Thyroid gland (tissue), 4 donors: ENCODE measurements around the gene KIRREL3.
"Not testable (repeated sequence)": the region's sequence is repeated elsewhere in the genome, so short reads cannot be mapped to it uniquely, and the experiment has no call there.

Source experiments
- POLR2A ChIP-seq, 2 donors: fragments of 450-650 bp; IDR thresholded peaks; one replicate each; pipeline ENCODE4 v1.6.1; 2017; ENCODE audit warnings: antibody characterized with exemption in 2 of 2, mild to moderate bottlenecking in 2 of 2, moderate library complexity in 1 of 2
- TF ChIP-seq, protein P1 (sequence below), 6 experiments: fragments of 200-600 bp in 3 of 6; fragments of 450-650 bp in 3 of 6; sonication (generic) in 3 of 6; IDR thresholded peaks; one replicate each; pipeline ENCODE4 v1.5.1; 2016 to 2019; ENCODE audit warnings: antibody characterized with exemption in 6 of 6, mild to moderate bottlenecking in 2 of 6, inconsistent platforms in 1 of 6, moderate library complexity in 1 of 6

GRCh38 chr11:126374562-126375300, 625.8 kb downstream of the KIRREL3 start:
- TF ChIP-seq, protein P1, sequence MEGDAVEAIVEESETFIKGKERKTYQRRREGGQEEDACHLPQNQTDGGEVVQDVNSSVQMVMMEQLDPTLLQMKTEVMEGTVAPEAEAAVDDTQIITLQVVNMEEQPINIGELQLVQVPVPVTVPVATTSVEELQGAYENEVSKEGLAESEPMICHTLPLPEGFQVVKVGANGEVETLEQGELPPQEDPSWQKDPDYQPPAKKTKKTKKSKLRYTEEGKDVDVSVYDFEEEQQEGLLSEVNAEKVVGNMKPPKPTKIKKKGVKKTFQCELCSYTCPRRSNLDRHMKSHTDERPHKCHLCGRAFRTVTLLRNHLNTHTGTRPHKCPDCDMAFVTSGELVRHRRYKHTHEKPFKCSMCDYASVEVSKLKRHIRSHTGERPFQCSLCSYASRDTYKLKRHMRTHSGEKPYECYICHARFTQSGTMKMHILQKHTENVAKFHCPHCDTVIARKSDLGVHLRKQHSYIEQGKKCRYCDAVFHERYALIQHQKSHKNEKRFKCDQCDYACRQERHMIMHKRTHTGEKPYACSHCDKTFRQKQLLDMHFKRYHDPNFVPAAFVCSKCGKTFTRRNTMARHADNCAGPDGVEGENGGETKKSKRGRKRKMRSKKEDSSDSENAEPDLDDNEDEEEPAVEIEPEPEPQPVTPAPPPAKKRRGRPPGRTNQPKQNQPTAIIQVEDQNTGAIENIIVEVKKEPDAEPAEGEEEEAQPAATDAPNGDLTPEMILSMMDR (IDR thresholded peaks at IDR 0.05) = not testable (repeated sequence)
- TF ChIP-seq POLR2A (IDR thresholded peaks at IDR 0.05) = not testable (repeated sequence)
